GM10266 (cell line): ENCODE results near the gene RCC1.
"Not testable (repeated sequence)": the region's sequence is repeated elsewhere in the genome, so short reads cannot be mapped to it uniquely, and the experiment has no call there.

Experiments
- DNase-seq: peaks from one replicate; pipeline ENCODE4 v3.0.0; 2012; ENCODE audit errors: extremely low spot score
- CTCF ChIP-seq: IDR thresholded peaks from 2 replicates; pipeline ENCODE4 v1.5.1; 2012; ENCODE audit warnings: mild to moderate bottlenecking, low read depth; ENCODE audit not compliant: control insufficient read depth, insufficient read depth; ENCODE audit errors: missing control alignments

Gene RCC1

GRCh38 chr1:28512058-28512611 is 6.3 kb downstream of the RCC1 start:
- no peak for TF ChIP-seq CTCF
- no peak for DNase-seq

- DNase-seq = not testable (repeated sequence)
These were observed 8.6 kb downstream of the RCC1 start for GRCh38 chr1:28514445-28514933.

GRCh38 chr1:28516518-28516956 is 10.7 kb downstream of the RCC1 start:
- TF ChIP-seq CTCF = no peak
- no peak for DNase-seq

- DNase-seq = peak; percentile 16
- TF ChIP-seq CTCF = no peak
These were observed 11.8 kb downstream of the RCC1 start for GRCh38 chr1:28517649-28517999.

- DNase-seq = peak; percentile 92
- peak; percentile 95 for TF ChIP-seq CTCF
These were observed 12.3 kb downstream of the RCC1 start for GRCh38 chr1:28518000-28518744.

GRCh38 chr1:28518745-28519341 is 13.0 kb downstream of the RCC1 start:
- no peak for TF ChIP-seq CTCF
- DNase-seq = peak; percentile 72

GRCh38 chr1:28519946-28520725 is 14.3 kb downstream of the RCC1 start:
- no peak for TF ChIP-seq CTCF
- no peak for DNase-seq

- not testable (repeated sequence) for DNase-seq
These were observed 15.0 kb downstream of the RCC1 start for GRCh38 chr1:28520796-28521195.
